Peyer's patch (tissue), 4 donors: ENCODE data around the gene RBM17. TPM values are rescaled to one million over a fixed set of nuclear protein-coding genes. Genes with fewer than 3 reads are reported as not detected.

Experiments used
- small RNA-seq, 2 donors: library from RNA; depleted of rRNA; stranded (forward); fragments of <200 nt; gene quantifications; one replicate each; pipeline ENCODE3, GENCODE V24; 2016
- total RNA-seq, 4 donors: library from RNA; depleted of rRNA; stranded (reverse); fragments of >200 nt; gene quantifications; one replicate each; pipeline ENCODE4 v1.1.0, GENCODE V29; 2016

The RBM17 gene
- total RNA-seq, 4 donors from 2014 or later: 66.4 to 166 (median 101) TPM

Small RNA genes within 50 kb of the gene (small RNA-seq; reads per million reads assigned to genes)
- 0 reads per million in 2 donors for gene MIR3155A

Other genes with a start within 250 kb of the RBM17 start
- gene ANKRD16, start 199.1 kb upstream of the RBM17 start, total RNA-seq: 10 to 100 TPM in 3 of 4 donors, 1 to 10 TPM in 1; 5.3 to 15.3 (median 11.9) TPM
- 100 to 1,000 TPM; 101 to 169 (median 138) TPM for gene FBH1, start 198.8 kb upstream of the RBM17 start, total RNA-seq
- gene IL15RA, start 111.5 kb upstream of the RBM17 start, total RNA-seq: 10 to 100 TPM; 19.4 to 38.0 (median 34.9) TPM
- gene IL2RA, start 26.7 kb upstream of the RBM17 start, total RNA-seq: 10 to 100 TPM in 1 of 4 donors, 1 to 10 TPM in 2, under 1 TPM in 1; 0.70 to 16.5 (median 1.9) TPM
- 10 to 100 TPM; 15.2 to 85.0 (median 36.6) TPM for gene PFKFB3, start 113.9 kb downstream of the RBM17 start, total RNA-seq